SK-N-SH treated with all-trans-retinoic acid at 6 μM for 48 hours (cell line): ENCODE measurements around the gene CCRL2.

Experiments
- ESRRG ChIP-seq: fragments of 250-450 bp; sonication (Bioruptor Pico); IDR thresholded peaks from 2 replicates; pipeline ENCODE4 v1.6.1; 2021; ENCODE audit warnings: mild to moderate bottlenecking
- ISL1 ChIP-seq: fragments of 250-450 bp; sonication (Bioruptor Pico); IDR thresholded peaks from 2 replicates; pipeline ENCODE4 v2.1.2; 2022; ENCODE audit warnings: mild to moderate bottlenecking, moderate library complexity
- OSR1 ChIP-seq: fragments of 250-450 bp; sonication (Bioruptor Pico); IDR thresholded peaks from 2 replicates; pipeline ENCODE4 v1.8.0; 2022; ENCODE audit warnings: moderate library complexity, mild to moderate bottlenecking, inconsistent platforms
- PPARA ChIP-seq: fragments of 250-450 bp; sonication (Bioruptor Pico); IDR thresholded peaks from 2 replicates; pipeline ENCODE4 v1.5.0; 2020; ENCODE audit warnings: mild to moderate bottlenecking, borderline replicate concordance
- RARB ChIP-seq: fragments of 250-450 bp; sonication (Bioruptor Pico); IDR thresholded peaks from 2 replicates; pipeline ENCODE4 v1.8.0; 2021; ENCODE audit warnings: mild to moderate bottlenecking, moderate library complexity
- SNAI2 ChIP-seq: fragments of 250-450 bp; sonication (Bioruptor Pico); IDR thresholded peaks from 2 replicates; pipeline ENCODE4 v1.5.0; 2020; ENCODE audit warnings: mild to moderate bottlenecking, moderate library complexity
- ZC3H10 ChIP-seq: fragments of 250-450 bp; sonication (Bioruptor Pico); IDR thresholded peaks from 2 replicates; pipeline ENCODE4 v1.5.1; 2021; ENCODE audit warnings: mild to moderate bottlenecking, moderate library complexity
- ZFP3 ChIP-seq: fragments of 250-450 bp; sonication (Bioruptor Pico); IDR thresholded peaks from 2 replicates; pipeline ENCODE4 v1.5.0; 2020; ENCODE audit warnings: mild to moderate bottlenecking, moderate library complexity
- ZFP30 ChIP-seq: fragments of 450-650 bp; formaldehyde crosslinking; IDR thresholded peaks from 2 replicates; pipeline ENCODE4 v1.5.0; 2022; ENCODE audit warnings: mild to moderate bottlenecking, moderate library complexity

GRCh38 chr3:46369151-46369550, 37.9 kb upstream of the CCRL2 start:
- TF ChIP-seq RARB (CRISPR knock-in tag): no peak
- TF ChIP-seq SNAI2: no peak
- no peak for TF ChIP-seq ISL1 (CRISPR knock-in tag)
- TF ChIP-seq OSR1 (CRISPR knock-in tag): no peak
- TF ChIP-seq ZFP3 (CRISPR knock-in tag): no peak
- TF ChIP-seq PPARA (CRISPR knock-in tag): no peak
- no peak for TF ChIP-seq ESRRG (CRISPR knock-in tag)
- TF ChIP-seq ZFP30 (CRISPR knock-in tag): no peak
- no peak for TF ChIP-seq ZC3H10 (CRISPR knock-in tag)
